GM21786 (cell line): ENCODE data around the gene INSM2.
A peak's percentile ranks its signal among the peaks of the same experiment; 100 is the strongest.

Source experiments
- ATAC-seq: cut with Tn5 transposase; IDR thresholded peaks from one replicate; pipeline ENCODE4 v1.9.1; 2021; ENCODE audit not compliant: unreplicated experiment

INSM2 gene, protein sequence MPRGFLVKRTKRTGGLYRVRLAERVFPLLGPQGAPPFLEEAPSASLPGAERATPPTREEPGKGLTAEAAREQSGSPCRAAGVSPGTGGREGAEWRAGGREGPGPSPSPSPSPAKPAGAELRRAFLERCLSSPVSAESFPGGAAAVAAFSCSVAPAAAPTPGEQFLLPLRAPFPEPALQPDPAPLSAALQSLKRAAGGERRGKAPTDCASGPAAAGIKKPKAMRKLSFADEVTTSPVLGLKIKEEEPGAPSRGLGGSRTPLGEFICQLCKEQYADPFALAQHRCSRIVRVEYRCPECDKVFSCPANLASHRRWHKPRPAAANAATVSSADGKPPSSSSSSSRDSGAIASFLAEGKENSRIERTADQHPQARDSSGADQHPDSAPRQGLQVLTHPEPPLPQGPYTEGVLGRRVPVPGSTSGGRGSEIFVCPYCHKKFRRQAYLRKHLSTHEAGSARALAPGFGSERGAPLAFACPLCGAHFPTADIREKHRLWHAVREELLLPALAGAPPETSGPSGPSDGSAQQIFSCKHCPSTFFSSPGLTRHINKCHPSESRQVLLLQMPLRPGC

DNA sequence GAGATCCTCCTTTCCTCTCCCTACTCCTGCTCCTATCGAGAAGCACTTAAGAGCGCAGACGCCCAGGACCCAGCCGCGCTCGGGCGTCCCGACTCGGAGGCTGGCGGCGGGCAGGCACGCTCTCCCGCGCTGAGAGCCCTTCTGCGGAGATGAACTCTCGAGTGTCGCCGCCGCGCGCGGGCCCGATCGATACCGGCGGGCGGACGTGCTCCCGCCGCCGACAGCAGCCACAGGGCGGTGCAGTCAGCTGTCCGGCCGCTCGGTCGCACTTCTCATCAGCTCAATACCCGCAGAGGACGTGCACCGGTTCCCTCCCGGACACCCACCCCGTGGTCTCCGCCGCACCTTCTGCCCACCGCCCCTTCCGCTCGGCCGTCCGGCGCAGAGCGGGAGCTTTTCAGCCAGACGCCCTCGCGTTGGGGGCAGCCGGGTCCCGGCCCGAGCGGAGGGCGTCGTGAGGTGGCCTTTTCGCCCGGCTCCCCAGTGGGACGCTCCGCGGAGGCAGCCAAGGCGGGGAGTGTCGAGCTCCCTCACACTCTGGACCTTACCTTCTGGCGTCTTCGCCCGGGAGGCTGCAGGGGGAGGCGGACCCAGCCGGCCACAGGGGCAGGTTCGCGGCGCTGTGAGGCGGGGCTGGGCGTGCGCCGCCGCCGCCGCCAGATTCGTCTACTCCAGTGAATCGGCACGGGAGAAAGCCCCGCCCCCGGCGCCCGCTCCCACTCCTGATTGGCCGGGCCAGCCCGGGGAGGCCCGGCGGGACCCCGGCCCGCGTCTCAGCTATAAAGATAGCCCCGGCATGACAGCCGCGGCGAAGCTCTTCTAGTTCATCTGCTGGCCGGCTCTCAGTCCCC, at the start of gene INSM2:
TSS of gene INSM2 (plus strand) at position 808 of the 851 bp plus-strand sequence. CDS start 89 bp downstream, outside the sequence.
- ATAC-seq = peak; percentile 63

DNA sequence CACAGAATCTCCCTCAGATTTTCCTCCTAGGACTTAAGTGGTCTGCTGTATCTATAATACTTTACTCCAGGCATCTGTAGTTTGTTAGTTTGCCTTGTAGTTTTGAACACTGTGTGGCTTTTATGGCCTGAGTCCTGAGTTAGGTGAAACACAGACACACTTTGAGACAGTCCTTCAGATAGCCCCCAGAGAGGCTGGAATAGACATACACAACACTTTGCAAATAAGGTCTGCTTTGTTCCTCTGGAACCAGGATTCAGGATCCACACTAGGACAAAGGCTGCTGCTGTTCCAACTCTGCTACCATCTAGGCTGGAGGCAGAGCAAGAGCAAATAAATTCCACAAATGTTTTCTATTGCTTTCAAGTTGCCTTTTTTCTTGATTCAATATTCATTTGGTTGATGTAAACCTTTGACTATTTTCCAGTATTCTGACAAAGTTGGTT, 41.4 kb upstream of the INSM2 start:
- ATAC-seq = no peak

DNA sequence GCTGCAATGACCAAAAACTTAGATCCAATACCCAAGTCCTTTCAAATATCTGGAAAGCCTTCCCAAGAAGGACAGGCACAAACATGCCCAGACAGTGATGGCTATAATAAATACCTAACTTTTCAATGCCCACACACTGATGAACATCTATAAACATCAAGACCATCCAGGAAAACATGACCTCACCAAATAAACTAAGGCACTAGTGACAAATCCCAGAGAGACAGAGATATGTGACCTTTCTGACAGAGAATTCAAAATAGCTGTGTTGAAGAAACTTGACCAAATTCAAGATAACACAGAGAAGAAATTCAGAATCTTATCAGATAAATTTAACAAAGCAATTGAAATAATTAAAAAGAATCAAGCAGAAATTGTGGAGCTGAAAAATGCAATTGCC, 38.7 kb upstream of the INSM2 start:
- ATAC-seq = no peak

GRCh38 chr14:35499180-35499579, 34.8 kb upstream of the INSM2 start:
- no peak for ATAC-seq

DNA sequence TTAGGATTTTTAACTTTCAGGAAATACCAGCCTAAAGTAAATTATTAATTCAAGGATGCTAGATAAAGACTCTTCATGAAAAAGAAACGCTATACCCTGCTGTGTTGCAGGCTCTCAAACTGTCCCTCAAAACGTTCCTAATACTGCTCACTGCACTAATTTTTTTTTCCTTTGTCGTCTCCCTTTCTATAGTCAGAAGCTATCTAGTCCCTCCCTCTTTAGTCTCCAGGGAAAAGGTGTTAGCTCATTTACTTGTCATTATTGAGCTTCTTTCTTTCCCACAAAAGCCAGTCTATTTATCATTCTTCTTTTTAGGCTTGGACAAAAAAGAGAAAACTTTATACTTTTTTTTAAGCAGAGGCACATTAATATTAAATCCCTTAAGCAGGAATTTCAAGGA, 30.3 kb upstream of the INSM2 start:
- ATAC-seq = no peak

GRCh38 chr14:35504260-35504659, 29.7 kb upstream of the INSM2 start:
- no peak for ATAC-seq

DNA sequence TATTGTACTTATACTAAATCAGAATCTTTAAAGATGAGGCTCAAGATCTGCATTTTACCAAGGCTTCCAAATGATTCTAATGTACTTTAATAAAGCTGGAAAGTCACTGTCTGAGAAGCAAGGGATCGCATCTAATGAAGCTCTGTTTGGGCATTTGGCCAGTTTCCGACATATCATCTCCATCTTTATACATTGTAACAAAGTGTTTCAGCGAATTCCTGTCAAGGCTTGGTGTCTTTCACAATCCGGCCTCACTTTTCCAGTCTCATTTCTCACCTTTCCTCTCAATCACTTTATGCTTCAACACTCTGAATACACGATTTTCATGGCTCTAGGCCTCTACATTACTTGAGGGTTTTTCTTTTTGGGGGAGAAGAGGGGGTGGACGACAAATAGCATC, 27.5 kb upstream of the INSM2 start:
- ATAC-seq = no peak

DNA sequence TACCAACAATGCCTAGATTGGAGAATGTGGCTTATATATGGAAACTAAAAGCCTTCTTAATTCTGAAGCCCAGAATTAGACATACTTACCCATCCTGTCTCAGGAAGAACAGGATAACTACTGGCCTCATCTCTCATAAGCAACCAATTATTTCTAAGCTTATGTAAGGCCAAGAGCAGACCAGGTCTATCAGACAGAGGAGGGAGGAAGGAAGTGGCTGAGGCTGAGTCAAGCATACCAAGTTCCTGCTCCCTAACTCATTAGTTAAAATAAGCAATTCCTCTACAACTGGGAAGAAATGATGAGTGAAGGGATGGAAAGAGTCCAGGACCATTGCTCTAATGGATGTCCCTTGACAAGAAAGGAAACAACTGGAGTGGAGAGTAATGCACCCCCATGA, 27.0 kb upstream of the INSM2 start:
- no peak for ATAC-seq

DNA sequence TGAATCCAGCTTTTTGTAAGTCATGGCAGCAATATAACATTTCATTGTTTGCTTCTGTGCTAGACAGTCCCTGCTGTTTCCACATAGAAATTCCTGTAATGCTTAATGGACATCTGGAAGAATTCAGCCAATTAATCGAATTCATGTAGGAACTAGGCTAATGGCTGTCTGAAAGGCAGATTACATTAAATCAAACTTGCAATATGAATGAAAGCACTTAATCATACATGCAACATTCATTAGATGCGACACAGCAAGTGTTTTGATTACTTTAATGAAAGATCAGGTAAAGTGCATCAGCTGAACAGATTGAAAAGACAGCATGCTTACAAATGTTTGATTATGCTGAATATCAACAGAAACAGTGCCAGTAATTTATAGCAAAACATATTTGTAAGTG, 24.1 kb upstream of the INSM2 start:
- ATAC-seq = no peak

- ATAC-seq = no peak
These were observed 21.2 kb upstream of the INSM2 start for GRCh38 chr14:35512765-35513164.

GRCh38 chr14:35515916-35516315, 18.0 kb upstream of the INSM2 start:
- ATAC-seq = no peak

DNA sequence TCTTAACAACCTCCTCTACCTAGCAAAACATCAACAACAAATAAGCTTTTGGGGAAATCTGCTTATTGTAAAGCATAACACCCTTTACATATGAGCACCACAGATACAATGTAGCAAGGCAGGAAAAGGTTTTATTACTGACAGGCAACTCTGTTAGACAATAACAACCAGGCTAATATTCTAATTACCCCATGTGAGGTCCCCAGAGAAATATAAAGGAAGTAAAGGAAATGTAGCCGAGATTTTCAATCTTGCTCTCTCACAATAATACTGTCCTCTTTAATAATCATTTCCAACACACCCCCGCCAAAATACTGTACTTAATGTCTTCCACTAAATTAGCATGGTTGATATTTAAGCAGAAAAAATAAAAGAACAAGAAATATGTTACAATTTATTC, 14.0 kb upstream of the INSM2 start:
- no peak for ATAC-seq

GRCh38 chr14:35525695-35526094, 8.3 kb upstream of the INSM2 start:
- ATAC-seq = no peak

DNA sequence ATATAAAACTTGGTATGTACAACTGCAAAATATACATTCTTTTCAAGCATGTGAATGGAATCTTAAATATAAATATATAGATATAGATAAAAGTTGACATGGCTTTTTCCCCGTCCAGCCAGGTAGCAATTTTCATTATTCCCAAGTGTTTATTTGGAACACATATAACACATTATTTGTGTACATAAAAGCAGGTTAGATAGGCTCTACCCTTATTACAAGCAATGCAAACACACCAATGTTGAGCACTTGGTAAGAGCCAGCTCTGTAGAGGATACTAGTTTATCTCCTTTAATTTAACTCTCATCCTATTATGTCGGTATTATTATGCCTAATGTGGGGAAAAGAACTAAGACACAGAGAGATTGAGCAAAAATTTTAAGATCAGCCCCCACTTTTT, 7.0 kb upstream of the INSM2 start:
- ATAC-seq = no peak

DNA sequence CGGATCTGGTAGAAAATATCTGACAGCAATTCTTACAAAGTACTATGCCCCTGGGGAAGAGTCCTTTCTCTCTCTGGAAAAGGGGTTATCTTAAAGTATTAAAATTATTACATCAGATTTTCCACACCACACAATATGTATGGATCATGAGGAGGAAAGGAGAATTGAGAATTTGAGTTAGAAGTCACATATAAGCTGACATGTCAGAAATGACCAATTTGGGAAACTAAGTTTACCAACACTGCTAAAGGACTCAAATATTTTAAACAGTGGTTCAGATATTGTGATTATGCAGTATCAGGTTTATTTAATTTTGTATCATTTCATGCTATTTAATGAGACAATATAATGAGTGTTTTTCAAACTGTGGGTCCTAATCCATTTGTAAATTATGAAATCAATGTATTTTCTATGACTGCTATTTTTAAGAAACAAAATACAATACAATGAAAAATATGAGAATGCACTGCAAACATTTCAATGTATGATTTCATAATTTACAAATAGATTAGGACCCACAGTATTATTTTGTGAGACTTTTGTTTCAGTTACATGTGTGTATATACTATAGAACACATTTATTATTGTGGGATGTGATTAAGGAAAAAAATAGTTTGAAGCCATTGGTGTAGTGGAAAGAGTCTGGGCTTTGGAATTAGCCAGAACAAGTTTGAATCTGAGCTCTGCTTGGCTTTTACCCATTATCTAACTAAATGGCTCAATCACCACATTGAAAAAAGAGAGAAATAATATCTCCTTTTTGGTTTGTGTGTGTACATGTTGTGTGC, 1.8 kb upstream of the INSM2 start:
- no peak for ATAC-seq

- peak; percentile 9 for ATAC-seq
These were observed 1.1 kb upstream of the INSM2 start for GRCh38 chr14:35532783-35533356.

GRCh38 chr14:35534208-35534872, 376 bp downstream of the INSM2 start:
- no peak for ATAC-seq

GRCh38 chr14:35534873-35535482, 1.0 kb downstream of the INSM2 start:
- ATAC-seq = peak; percentile 50

GRCh38 chr14:35535483-35536112, 1.6 kb downstream of the INSM2 start:
- ATAC-seq = no peak
